ENCODE data around the gene TBC1D22A.

GRCh38 chr22:47033648-47034000 lies 271.2 kb downstream of the TBC1D22A start:
- no peak for TF ChIP-seq CTCF (IDR thresholded peaks at IDR 0.05; ENCODE audit: low read depth, low read length, missing input control)
- no peak for TF ChIP-seq JUND (IDR thresholded peaks at IDR 0.05)
- TF ChIP-seq SP1 (IDR thresholded peaks at IDR 0.05) = no peak
- TF ChIP-seq HNF4A (conservative IDR thresholded peaks at IDR 0.05) = no peak
- TF ChIP-seq MAX (IDR thresholded peaks at IDR 0.05) = no peak
- no peak for TF ChIP-seq GABPA (IDR thresholded peaks at IDR 0.05 in 1 of 2, conservative IDR thresholded peaks at IDR 0.05 in 1 of 2)
- no peak for TF ChIP-seq ZBTB33 (IDR thresholded peaks at IDR 0.05)
- TF ChIP-seq ATF3 (IDR thresholded peaks at IDR 0.05) = no peak
- no peak for TF ChIP-seq FOXA1 (IDR thresholded peaks at IDR 0.05)
